Memory B cell (primary cell): ENCODE data around the gene C11orf68.

ENCODE experiments used
- ATAC-seq: fragments of 150-1000 bp; cut with Tn5 transposase; 2 replicates; pipeline ENCODE4 v1.10.0; 2021; ENCODE audit warnings: low read depth, mild to moderate bottlenecking, moderate library complexity
- DNase-seq, 2 donors: peaks; one replicate each; pipeline ENCODE4 v3.0.0; 2022; ENCODE audit warnings: low spot score in 2 of 2
- H3K27ac Mint-ChIP-seq: one replicate; pipeline ENCODE4 v1.8.0; 2022; ENCODE audit warnings: mild to moderate bottlenecking, moderate library complexity, mixed read lengths
- H3K27me3 Mint-ChIP-seq: one replicate; pipeline ENCODE4 v1.8.0; 2022; ENCODE audit warnings: mixed read lengths
- H3K36me3 Mint-ChIP-seq: one replicate; pipeline ENCODE4 v1.8.0; 2022; ENCODE audit warnings: mild to moderate bottlenecking, mixed read lengths
- H3K4me1 Mint-ChIP-seq: one replicate; pipeline ENCODE4 v1.8.0; 2022; ENCODE audit warnings: mixed read lengths
- H3K4me3 Mint-ChIP-seq: one replicate; pipeline ENCODE4 v1.8.0; 2022; ENCODE audit warnings: mild to moderate bottlenecking, moderate library complexity, mixed read lengths
- H3K9me3 Mint-ChIP-seq: one replicate; pipeline ENCODE4 v1.8.0; 2022; ENCODE audit warnings: mixed read lengths

C11orf68 gene

DNA sequence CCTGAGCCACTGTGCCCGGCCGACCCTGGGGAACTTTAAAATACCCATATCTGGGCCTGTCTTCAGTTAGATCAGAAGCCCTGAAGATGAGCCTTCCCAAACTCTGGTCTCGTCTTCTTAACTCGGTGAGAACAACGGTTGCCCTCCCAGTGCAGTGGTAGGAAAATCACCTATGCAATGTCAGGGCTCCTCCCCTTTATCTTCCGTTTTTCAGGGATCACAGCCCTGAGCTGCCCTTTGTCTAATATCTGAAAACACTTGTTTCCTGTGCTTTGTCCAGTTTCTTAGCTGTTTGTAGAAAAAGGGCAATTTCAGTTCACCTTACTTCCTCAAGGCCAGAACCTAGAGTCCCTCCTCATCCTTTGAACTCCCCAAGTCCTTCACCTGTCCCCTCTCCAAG lies 9.8 kb upstream of the C11orf68 start:
- Mint-ChIP-seq H3K4me3 (peak overlapping the region; percentile 54), H3K36me3 (peaks cover 1% of the 10 kb centered on the region), H3K27me3 (no peaks in the 10 kb centered on the region), H3K27ac (peak overlapping the region; percentile 91), H3K4me1 (peaks cover 17% of the 10 kb centered on the region), H3K9me3 (no peaks in the 10 kb centered on the region)
- no peak for DNase-seq
- ATAC-seq: no peak

DNA sequence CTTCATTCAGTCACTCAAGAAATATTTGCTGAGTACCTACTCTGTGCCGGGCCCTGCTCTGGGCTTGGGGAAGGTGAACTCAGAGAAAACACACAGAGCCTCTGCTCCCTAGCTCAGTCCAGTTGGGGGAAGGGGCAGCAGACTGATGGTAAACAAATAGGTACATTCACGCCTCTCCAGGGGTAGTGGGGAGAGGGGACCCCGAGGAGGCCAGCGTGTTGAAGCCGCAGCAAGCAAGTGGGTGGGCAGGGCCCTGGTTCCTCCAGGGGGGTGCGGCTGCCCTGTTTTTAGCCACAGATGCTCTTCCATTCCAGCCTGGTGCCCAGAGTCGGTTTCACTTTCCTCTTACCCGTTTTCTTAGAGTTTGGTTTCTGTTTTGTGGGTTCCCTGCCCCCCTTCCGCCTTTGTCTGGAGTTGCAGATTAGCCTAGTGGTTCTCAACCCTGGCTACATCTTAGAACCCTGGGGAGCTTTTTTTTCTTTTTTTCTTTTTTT lies 9.1 kb upstream of the C11orf68 start:
- DNase-seq: peak; percentile 47 to 58
- Mint-ChIP-seq H3K27me3 (no peaks in the 10 kb centered on the region), H3K4me3 (peak overlapping the region; percentile 54), H3K27ac (peak overlapping the region; percentile 91), H3K36me3 (peaks cover 1% of the 10 kb centered on the region), H3K9me3 (no peaks in the 10 kb centered on the region), H3K4me1 (peaks cover 17% of the 10 kb centered on the region)
- ATAC-seq: peak; percentile 99

DNA sequence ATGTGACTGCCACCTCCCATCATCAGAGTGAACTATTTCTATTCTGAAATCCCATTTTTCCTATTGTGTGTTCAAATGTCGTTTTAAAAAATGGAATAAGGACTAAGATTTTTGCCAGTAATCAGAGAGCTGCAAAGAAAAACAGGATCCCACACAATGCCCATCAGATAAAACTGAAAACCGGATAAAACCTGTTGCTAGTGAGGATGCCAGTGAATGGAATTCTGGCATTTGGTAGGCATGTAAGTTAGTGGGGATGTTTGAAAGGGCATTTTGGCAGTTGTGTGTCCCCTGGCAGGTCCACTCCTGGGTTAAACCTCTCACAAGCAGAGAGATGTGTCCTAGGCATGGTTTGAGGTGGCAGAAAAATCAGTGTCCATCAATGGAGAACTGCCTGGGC lies 6.5 kb upstream of the C11orf68 start:
- Mint-ChIP-seq H3K27me3 (no peaks in the 10 kb centered on the region), H3K4me1 (peaks cover 19% of the 10 kb centered on the region), H3K36me3 (peaks cover 8% of the 10 kb centered on the region), H3K27ac (no peak overlapping the region), H3K4me3 (no peak overlapping the region), H3K9me3 (no peaks in the 10 kb centered on the region)
- ATAC-seq (no peak), DNase-seq (no peak)

DNA sequence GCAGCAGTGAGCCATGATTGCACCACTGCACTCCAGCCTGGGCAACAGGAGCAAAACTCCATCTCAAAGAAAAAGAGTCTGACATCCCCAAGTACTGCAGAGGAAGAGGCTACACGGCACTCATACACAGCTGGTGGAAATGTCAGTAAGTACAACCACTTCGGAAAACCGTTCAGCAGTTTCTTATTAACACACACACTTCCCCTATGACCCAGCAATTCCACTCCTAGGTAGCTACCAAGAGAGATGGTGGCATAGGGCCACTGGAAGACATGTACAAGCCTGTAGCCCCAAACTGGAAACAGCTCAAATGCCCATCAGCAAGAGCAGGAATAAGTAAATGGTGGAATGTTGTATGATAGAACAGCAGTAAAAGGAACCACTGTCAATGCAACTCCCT lies 3.7 kb upstream of the C11orf68 start:
- Mint-ChIP-seq H3K27me3 (no peaks in the 10 kb centered on the region), H3K9me3 (no peaks in the 10 kb centered on the region), H3K4me1 (peaks cover 9% of the 10 kb centered on the region), H3K27ac (no peak overlapping the region), H3K36me3 (peaks cover 8% of the 10 kb centered on the region), H3K4me3 (no peak overlapping the region)
- ATAC-seq (no peak), DNase-seq (no peak)

DNA sequence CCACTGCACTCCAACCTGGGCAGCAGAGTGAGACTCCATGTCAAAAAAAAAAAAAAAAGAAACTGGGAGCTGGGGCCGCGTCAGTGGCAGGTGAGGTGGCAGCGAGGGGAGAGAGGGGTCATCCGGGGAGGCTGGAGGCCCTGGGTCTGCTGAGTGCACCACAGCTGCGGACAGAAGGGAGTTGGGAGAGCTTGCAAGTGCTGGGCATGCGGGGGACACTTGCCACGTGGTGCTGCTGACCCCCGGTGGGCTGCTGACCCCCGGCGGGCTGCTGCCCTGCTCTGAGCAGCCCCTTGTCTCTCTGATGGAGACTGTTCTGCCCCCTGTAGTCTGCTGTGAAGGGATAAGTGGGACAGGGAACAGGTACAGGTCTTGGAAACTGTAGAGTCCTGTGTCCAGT lies 3.0 kb upstream of the C11orf68 start:
- Mint-ChIP-seq H3K27ac (no peak overlapping the region), H3K36me3 (peaks cover 11% of the 10 kb centered on the region), H3K4me1 (peaks cover 8% of the 10 kb centered on the region), H3K9me3 (no peaks in the 10 kb centered on the region), H3K4me3 (no peak overlapping the region), H3K27me3 (no peaks in the 10 kb centered on the region)
- DNase-seq: no peak
- no peak for ATAC-seq

DNA sequence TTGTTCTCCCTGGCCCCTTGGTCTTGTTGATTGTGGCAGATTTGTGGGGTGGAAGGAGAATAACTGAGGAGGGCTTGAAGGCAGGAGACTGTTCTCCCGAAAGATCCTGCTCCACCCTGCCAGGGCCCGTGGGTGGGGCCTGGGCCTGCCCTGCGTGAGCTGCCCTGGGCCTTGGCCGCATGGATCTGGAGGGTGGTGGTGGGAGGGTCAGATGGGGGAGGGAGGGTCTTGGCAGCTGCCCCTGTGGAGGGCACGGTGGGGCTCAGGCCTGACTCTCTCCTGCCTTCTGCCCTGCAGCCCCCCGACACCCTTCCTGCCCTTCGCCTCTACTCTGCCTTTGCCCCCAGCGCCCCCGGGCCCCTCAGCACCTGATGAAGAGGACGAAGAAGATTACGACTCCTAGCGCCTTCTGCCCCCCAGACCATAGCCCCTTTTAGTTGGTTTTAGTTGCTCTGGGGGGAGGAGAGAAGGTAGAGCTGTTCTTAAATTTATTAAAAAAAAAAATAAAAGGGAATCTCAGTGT lies 2.2 kb upstream of the C11orf68 start:
- H3K27me3 Mint-ChIP-seq: no peaks in the 10 kb centered on the region
- H3K9me3 Mint-ChIP-seq: no peaks in the 10 kb centered on the region
- peaks cover 12% of the 10 kb centered on the region for H3K36me3 Mint-ChIP-seq
- DNase-seq (no peak), ATAC-seq (no peak)
- H3K4me3 Mint-ChIP-seq: peak overlapping the region; percentile 41
- no peak overlapping the region for H3K27ac Mint-ChIP-seq
- peaks cover 15% of the 10 kb centered on the region for H3K4me1 Mint-ChIP-seq

DNA sequence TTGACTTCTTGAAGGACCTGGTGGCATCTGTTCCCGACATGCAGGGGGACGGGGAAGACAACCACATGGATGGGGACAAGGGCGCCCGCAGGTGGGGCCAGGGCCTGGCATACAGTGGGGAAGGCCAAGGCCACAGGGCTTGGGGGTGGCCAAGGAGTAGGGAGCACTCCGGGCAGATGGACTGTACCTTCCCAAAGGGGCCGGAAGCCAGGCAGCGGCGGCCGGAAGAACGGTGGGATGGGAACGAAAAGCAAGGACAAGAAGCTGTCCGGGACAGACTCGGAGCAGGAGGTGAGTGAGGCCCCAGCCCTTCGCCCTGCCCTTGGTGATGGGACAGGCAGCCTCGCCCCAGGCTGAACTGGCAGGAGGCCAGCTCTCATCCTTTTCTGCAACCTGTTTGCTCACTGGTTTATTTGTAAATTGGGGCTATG lies 1.5 kb upstream of the C11orf68 start:
- DNase-seq (no peak), ATAC-seq (no peak)
- H3K36me3 Mint-ChIP-seq: peaks cover 12% of the 10 kb centered on the region
- H3K27me3 Mint-ChIP-seq: no peaks in the 10 kb centered on the region
- no peak overlapping the region for H3K27ac Mint-ChIP-seq
- H3K4me3 Mint-ChIP-seq: peak overlapping the region; percentile 96
- no peaks in the 10 kb centered on the region for H3K9me3 Mint-ChIP-seq
- peaks cover 16% of the 10 kb centered on the region for H3K4me1 Mint-ChIP-seq

DNA sequence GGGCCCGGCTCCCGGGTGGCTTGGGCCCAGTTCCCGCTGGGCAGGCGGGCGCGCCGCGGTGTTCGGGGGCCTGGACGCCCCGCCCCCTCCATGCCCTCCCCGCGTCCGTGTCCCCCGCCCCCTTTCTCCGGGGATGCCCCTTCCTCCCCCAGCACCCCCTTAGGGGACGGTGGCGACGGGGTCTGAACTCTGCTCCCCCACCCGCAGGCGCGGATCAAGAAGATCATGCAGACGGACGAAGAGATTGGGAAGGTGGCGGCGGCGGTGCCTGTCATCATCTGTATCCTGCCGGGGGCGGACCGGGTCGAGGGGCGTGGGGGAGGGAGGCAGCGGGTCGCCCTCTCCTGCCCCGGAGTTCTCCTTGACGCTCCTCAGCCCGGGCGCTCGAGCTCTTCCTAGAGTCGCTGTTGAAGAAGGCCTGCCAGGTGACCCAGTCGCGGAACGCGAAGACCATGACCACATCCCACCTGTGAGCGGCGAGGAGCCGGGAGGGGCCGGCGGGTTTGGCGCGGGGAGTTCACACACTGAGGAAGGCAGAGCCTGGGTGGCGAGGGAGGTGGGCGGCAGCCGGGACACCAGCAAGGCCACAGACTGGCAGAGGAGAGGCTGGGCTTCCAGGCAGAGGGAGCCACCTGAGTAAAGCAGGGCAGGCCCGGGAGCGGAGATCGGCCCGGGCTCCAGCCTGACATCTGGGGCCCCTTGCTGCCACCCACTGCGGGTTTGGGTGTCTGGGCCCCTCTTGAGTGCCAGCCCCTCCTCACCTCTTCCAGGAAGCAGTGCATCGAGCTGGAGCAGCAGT lies 910 bp upstream of the C11orf68 start:
- DNase-seq (peak in 1 of 2 donors; percentile 49), ATAC-seq (peak; percentile 41)
- peak overlapping the region; percentile 73 for H3K27ac Mint-ChIP-seq
- H3K27me3 Mint-ChIP-seq: no peaks in the 10 kb centered on the region
- peaks cover 22% of the 10 kb centered on the region for H3K4me1 Mint-ChIP-seq
- H3K4me3 Mint-ChIP-seq: peak overlapping the region; percentile 96
- H3K9me3 Mint-ChIP-seq: no peaks in the 10 kb centered on the region
- H3K36me3 Mint-ChIP-seq: peaks cover 12% of the 10 kb centered on the region

DNA sequence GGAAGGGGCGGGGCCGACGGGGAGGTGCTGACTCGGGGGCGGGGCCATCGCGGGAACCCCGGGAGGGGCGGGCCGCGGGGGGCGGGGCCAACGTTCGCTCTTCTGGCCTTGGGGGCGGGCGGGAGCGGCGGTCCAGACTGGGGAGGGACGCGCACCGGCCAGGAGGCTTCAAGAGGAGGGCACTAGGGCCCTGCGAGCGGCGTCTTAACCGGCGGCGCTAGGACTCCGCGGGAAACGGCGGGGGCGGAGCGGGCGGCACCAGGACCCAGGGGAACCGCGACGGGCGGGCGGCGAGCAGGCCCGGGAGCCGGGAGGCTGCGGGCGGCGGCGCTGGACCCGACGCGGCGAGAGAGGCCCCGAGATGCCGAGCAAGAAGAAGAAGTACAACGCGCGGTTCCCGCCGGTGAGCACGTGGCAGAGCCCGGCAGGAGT lies 295 bp upstream of the C11orf68 start, which contains the start of gene DRAP1:
TSS of gene DRAP1 (plus strand) at position 286 of the 432 bp plus-strand sequence. CDS start at position 362, 76 bp downstream.
- Mint-ChIP-seq H3K36me3 (peaks cover 11% of the 10 kb centered on the region), H3K9me3 (no peaks in the 10 kb centered on the region), H3K27ac (peak within 1 kb of the TSS; percentile 86), H3K4me1 (peaks cover 24% of the 10 kb centered on the region), H3K4me3 (peak within 1 kb of the TSS; percentile 96), H3K27me3 (no peaks in the 10 kb centered on the region)
- DNase-seq (peak; percentile 93 to 96), ATAC-seq (peak; percentile 87)

DNA sequence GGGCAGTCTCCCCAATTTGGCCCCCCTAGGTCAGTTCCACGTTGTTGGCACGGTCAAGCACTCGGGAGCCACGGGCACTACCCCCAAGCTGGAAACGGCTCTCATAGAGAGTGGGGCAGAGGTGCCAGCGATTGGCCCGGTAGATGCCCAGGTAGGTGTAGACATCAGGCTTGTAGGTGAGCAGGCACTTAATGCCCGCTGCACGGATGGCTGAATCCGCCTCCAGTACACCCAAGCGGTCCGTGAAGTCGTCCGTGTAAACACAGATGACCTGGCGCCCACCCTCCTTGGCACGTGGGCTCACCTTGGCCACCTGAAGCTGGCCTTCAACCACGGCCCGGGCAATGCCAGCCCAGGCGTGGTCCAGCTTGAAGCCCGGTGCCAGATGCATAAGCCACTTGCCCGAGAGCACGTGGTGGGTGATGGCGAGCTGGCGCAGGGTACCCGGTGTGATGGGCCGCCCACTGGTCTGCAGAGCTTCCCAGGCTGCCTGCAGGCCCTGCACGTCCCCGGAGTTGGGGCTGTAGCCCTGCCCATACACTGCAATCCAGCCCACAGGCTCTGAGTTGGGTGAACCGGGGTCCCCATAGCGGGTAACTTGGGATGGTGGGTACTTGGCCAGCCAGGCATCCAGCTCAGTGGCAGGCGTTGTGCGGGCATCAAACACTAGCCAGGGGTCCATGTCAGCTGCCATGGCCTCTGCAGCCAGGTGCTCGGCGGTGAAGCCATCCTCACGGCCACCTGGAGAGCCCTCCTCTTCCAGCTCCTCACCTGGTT lies 1.2 kb downstream of the C11orf68 start:
- ATAC-seq: no peak
- Mint-ChIP-seq H3K27ac (no peak overlapping the region), H3K4me1 (peaks cover 24% of the 10 kb centered on the region), H3K36me3 (peaks cover 8% of the 10 kb centered on the region), H3K9me3 (no peaks in the 10 kb centered on the region), H3K27me3 (no peaks in the 10 kb centered on the region), H3K4me3 (peak overlapping the region; percentile 86)
- no peak for DNase-seq

DNA sequence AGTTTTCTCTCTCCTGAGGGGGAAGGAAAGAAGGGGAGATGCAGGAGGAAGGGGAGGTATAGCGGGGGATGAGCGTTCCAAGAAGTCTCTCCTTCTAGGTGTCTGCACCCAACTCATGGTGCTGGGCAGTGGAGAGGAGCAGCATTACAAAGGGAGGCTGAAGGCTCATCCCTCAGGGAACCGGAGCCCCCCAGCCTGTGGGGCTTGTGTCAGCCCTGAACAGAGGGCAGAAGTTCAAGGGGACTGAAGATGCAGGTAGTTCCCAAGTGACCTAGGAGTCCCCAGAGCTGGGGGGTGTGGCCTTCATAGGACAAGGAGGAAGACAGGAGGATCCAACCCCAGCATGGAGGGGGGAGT lies 1.8 kb downstream of the C11orf68 start:
- DNase-seq: no peak
- H3K27me3 Mint-ChIP-seq: no peaks in the 10 kb centered on the region
- no peak overlapping the region for H3K27ac Mint-ChIP-seq
- H3K4me1 Mint-ChIP-seq: peaks cover 23% of the 10 kb centered on the region
- peak overlapping the region; percentile 86 for H3K4me3 Mint-ChIP-seq
- H3K36me3 Mint-ChIP-seq: peaks cover 5% of the 10 kb centered on the region
- no peak for ATAC-seq
- no peaks in the 10 kb centered on the region for H3K9me3 Mint-ChIP-seq

DNA sequence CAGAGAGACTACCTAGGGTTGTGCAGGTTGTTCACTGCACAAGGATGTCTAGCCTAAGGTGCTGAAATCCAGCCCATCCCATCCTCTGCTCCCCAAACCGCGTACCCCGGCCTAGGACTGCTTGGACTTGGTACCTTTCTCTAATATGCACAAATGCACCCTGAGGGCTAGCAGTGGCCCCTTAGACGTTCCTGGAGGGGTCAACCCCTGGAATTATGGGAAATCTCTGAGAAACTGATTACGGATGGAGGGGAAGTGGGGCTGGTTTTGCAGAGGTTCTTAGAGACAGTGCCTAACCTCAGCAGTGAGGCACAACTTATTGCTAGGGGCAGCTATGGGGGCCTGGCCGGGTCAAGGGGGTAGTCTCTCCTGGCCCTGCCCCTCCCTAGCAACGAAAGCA lies 2.5 kb downstream of the C11orf68 start:
- Mint-ChIP-seq H3K36me3 (peaks cover 4% of the 10 kb centered on the region), H3K4me1 (peaks cover 25% of the 10 kb centered on the region), H3K27me3 (peaks cover 3% of the 10 kb centered on the region), H3K4me3 (peak overlapping the region; percentile 86), H3K27ac (no peak overlapping the region), H3K9me3 (no peaks in the 10 kb centered on the region)
- ATAC-seq (no peak), DNase-seq (no peak)

DNA sequence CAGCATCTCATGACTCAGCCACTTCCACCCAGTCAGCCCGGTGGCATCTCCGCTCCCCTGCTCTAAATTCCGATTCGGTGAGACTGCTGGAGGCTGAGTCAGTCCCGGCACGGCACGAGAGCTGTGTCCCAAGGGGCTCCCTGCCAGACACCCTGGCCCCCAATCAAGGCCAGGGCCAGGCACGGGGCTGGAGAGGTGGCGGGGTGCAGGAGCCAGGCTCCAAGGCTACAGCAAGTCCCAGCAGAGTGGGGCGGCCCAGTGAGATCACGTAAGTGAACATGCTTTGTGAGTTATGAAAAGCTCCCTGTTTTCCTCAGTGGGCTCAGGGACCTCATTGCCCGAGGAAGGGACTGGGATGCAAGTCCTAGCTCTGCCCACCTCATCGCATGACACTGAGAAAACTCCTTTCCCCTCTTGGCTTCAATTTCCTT lies 3.0 kb downstream of the C11orf68 start:
- no peak for ATAC-seq
- Mint-ChIP-seq H3K4me3 (no peak overlapping the region), H3K36me3 (peaks cover 4% of the 10 kb centered on the region), H3K4me1 (peaks cover 25% of the 10 kb centered on the region), H3K9me3 (no peaks in the 10 kb centered on the region), H3K27me3 (peaks cover 3% of the 10 kb centered on the region), H3K27ac (no peak overlapping the region)
- DNase-seq: no peak
